Calu3 (cell line): Measurements from ENCODE around the gene KRT72. TPM values are rescaled to one million over a fixed set of nuclear protein-coding genes. Genes with fewer than 3 reads are reported as not detected.

Experiments used
- BruUV-seq: library from RNA; stranded (reverse); fragments of 400-500 nt; replicated peaks from 2 replicates; lab custom pipeline; 2021; lab: Mats Ljungman, UMichigan
- CTCF ChIA-PET: fragments of 300-600 bp; sonication (Branson Sonifier 250); formaldehyde crosslinking; loops from one replicate; lab custom pipeline; 2022; ENCODE audit warnings: antibody characterized with exemption; lab: Charles Lee
- DNase-seq: peaks from one replicate; pipeline ENCODE4 v3.0.0; 2022
- H3K27ac Mint-ChIP-seq: one replicate; pipeline ENCODE4 v1.8.0; 2022; ENCODE audit warnings: mixed read lengths; ENCODE audit not compliant: unreplicated experiment
- H3K27me3 Mint-ChIP-seq: one replicate; pipeline ENCODE4 v1.8.0; 2022; ENCODE audit warnings: mixed read lengths; ENCODE audit not compliant: unreplicated experiment
- H3K36me3 Mint-ChIP-seq: one replicate; pipeline ENCODE4 v1.8.0; 2022; ENCODE audit warnings: mild to moderate bottlenecking, moderate library complexity, mixed read lengths; ENCODE audit not compliant: insufficient read depth, unreplicated experiment
- H3K4me1 Mint-ChIP-seq: one replicate; pipeline ENCODE4 v1.8.0; 2022; ENCODE audit warnings: mild to moderate bottlenecking, low read depth, mixed read lengths; ENCODE audit not compliant: unreplicated experiment
- H3K4me3 Mint-ChIP-seq: one replicate; pipeline ENCODE4 v1.8.0; 2022; ENCODE audit warnings: mild to moderate bottlenecking, low read depth, moderate library complexity, mixed read lengths; ENCODE audit not compliant: unreplicated experiment
- H3K9me3 Mint-ChIP-seq: one replicate; pipeline ENCODE4 v1.8.0; 2022; ENCODE audit warnings: low read depth, mixed read lengths; ENCODE audit not compliant: unreplicated experiment
- intact Hi-C: fragments of 100-400 bp; cut with micrococcal nuclease; formaldehyde crosslinking; loops from one replicate; pipeline ENCODE4 v1.10.0; 2022; ENCODE audit not compliant: unreplicated experiment
- total RNA-seq: library from RNA; stranded (reverse); gene quantifications from 2 replicates; pipeline ENCODE4 v1.2.3, GENCODE V29; 2022
- TF ChIP-seq, protein P1 (sequence below): fragments of 200-600 bp; IDR thresholded peaks from one replicate; pipeline ENCODE4 v1.8.0; 2022; ENCODE audit warnings: antibody characterized with exemption; ENCODE audit not compliant: unreplicated experiment

Gene KRT72
- total RNA-seq, 1 experiment from 2014 or later: not detected

DNA sequence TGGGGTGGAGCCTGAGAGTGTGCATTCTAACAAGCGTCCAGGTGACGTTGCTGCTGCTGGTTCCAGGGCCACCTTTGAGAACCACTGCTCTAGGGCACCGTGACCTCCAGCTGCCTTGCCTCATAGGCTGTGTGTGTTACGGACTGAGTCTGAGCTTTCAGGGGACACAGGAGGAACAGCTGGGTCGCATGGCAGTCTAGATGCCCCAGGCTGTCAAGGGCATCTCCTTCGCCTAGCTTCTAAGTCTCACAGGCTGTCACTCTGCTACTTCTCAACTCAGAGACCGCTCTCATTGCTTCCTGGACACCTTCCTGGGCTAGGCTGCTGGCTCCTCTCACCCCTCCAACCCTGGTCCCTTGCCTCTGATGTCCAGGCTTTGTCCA lies 16.1 kb upstream of the KRT72 start:
- Mint-ChIP-seq H3K4me1 (no peaks in the 10 kb centered on the region), H3K27me3 (peaks cover 100% of the 10 kb centered on the region), H3K4me3 (no peak overlapping the region), H3K36me3 (no peaks in the 10 kb centered on the region), H3K9me3 (no peaks in the 10 kb centered on the region), H3K27ac (no peak overlapping the region)
- no peak for DNase-seq
- intact Hi-C loops: no loop called here
- CTCF ChIA-PET: no interaction called here
- no TSS peak for BruUV-seq
- TF ChIP-seq, protein P1, sequence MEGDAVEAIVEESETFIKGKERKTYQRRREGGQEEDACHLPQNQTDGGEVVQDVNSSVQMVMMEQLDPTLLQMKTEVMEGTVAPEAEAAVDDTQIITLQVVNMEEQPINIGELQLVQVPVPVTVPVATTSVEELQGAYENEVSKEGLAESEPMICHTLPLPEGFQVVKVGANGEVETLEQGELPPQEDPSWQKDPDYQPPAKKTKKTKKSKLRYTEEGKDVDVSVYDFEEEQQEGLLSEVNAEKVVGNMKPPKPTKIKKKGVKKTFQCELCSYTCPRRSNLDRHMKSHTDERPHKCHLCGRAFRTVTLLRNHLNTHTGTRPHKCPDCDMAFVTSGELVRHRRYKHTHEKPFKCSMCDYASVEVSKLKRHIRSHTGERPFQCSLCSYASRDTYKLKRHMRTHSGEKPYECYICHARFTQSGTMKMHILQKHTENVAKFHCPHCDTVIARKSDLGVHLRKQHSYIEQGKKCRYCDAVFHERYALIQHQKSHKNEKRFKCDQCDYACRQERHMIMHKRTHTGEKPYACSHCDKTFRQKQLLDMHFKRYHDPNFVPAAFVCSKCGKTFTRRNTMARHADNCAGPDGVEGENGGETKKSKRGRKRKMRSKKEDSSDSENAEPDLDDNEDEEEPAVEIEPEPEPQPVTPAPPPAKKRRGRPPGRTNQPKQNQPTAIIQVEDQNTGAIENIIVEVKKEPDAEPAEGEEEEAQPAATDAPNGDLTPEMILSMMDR: no peak

DNA sequence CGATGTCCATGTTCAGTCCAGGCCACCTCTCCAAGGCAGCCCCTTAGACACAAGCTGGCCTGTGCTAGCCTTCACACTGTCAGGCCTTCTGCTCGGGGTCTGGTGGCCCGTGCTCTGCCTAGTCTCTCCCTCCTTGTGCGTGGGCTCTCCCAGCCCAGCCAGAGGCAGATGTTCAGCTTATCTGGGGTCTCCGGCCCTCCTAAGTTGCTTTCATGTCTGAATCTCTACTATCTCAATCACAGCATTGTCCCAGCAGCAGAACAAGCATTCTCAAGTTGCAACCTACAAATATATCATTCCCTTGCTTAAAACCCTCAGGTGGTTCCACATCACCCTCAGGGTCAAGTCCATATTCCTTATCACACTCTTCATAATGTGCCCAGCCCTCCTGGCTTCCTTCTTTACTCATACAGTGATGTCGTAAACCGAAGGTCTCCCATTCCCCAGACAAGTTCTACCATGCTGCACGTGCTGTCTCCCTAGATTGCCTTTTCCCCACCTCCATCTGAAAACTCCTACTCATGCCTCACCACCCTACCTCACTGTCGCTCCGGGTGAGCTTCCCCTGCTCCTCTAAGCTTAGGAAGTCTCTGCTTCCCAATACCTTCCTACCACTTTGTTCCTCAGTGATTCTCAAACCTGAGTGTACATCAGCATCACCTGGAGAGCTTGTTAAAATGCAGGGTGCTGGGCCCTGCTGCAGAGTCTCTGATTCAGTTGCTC lies 15.6 kb upstream of the KRT72 start:
- H3K4me3 Mint-ChIP-seq: no peak overlapping the region
- CTCF ChIA-PET: no interaction called here
- no TSS peak for BruUV-seq
- peaks cover 100% of the 10 kb centered on the region for H3K27me3 Mint-ChIP-seq
- H3K27ac Mint-ChIP-seq: no peak overlapping the region
- TF ChIP-seq, protein P1: no peak
- intact Hi-C loops: no loop called here
- H3K4me1 Mint-ChIP-seq: no peaks in the 10 kb centered on the region
- DNase-seq: no peak
- H3K9me3 Mint-ChIP-seq: no peaks in the 10 kb centered on the region
- H3K36me3 Mint-ChIP-seq: no peaks in the 10 kb centered on the region

DNA sequence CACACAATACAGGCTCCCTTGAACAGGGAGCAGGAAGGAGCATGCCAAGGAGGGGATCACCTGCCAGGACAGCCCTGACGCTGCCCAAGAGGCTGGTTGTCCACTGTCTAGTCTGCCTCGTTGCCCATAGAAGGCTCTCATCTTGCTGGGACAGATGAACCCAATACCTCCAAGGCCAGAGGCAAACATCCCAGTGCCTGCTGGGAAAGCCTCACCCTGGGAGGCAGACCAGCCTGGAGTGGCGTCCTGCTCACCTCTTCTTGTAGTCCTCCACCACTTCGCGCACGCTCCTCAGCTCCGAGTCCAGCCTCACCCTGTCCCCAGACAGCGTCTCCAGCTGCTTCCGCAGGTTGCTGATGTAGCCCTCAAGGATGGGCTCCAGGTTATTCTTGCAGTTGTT lies 14.6 kb upstream of the KRT72 start:
- CTCF ChIA-PET: no interaction called here
- Mint-ChIP-seq H3K36me3 (no peaks in the 10 kb centered on the region), H3K4me3 (no peak overlapping the region), H3K27ac (no peak overlapping the region), H3K27me3 (peaks cover 100% of the 10 kb centered on the region), H3K4me1 (no peaks in the 10 kb centered on the region), H3K9me3 (no peaks in the 10 kb centered on the region)
- no peak for DNase-seq
- intact Hi-C loops: no loop called here
- BruUV-seq: no TSS peak
- TF ChIP-seq, protein P1: no peak

DNA sequence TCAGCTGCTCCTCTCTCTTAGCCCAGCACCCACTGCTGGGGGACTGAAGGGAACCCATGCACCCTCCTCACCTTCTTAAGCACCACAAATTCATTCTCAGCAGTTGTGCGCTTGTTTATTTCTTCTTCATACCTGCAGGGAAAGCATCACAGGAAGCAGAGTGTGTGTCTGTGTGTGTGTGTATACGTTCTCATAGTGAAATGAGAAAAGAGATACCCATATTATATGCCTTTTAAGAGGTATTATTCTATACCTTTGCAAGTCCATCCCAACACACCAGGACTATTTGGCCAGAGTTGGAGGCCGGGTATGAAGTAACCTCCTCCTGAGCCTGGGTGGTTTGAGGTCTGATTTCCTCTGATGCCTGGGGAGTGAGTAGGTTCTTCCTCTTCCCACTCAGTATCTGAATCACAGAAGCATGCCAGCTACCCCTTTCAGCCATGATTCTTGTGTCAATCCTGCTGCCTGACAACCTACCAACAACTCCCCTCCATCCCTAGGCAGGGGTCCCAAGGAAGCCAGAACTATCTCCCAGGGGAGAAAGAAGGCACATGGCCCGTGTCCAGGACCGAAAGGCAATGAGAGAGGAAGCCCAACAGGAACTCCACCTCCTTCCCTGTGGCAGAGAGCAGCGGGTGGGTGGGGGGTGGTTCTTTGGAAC lies 14.1 kb upstream of the KRT72 start:
- H3K27me3 Mint-ChIP-seq: peaks cover 100% of the 10 kb centered on the region
- DNase-seq: no peak
- intact Hi-C loops: no loop called here
- CTCF ChIA-PET: no interaction called here
- TF ChIP-seq, protein P1: no peak
- no peaks in the 10 kb centered on the region for H3K4me1 Mint-ChIP-seq
- H3K36me3 Mint-ChIP-seq: no peaks in the 10 kb centered on the region
- no peaks in the 10 kb centered on the region for H3K9me3 Mint-ChIP-seq
- no TSS peak for BruUV-seq
- H3K27ac Mint-ChIP-seq: no peak overlapping the region
- no peak overlapping the region for H3K4me3 Mint-ChIP-seq
